HepG2 (cell line): ENCODE results near the gene SPG7. TPM values are rescaled to one million over a fixed set of nuclear protein-coding genes. Genes with fewer than 3 reads are reported as not detected.

Source experiments
- ATAC-seq: fragments of 200-7000 bp; cut with Tn5 transposase; 3 replicates; pipeline ENCODE4 v1.9.1; 2020; ENCODE audit warnings: mild to moderate bottlenecking, moderate library complexity
- BruUV-seq: library from RNA; stranded (reverse); fragments of 400-500 nt; replicated peaks from 2 replicates; lab custom pipeline; 2021; lab: Mats Ljungman, UMichigan
- CTCF ChIA-PET: fragments of 300-600 bp; formaldehyde crosslinking; extraction: SDS; loops from one replicate; lab custom pipeline; 2021; ENCODE audit warnings: low total read pairs, inconsistent platforms, low intra/inter-chr PET ratio; lab: Yijun Ruan, JAX
- POLR2A ChIA-PET: fragments of 350-600 bp; sonication (Branson Sonifier 250); formaldehyde crosslinking; loops from one replicate; lab custom pipeline; 2020; ENCODE audit warnings: antibody characterized with exemption, inconsistent platforms; lab: Yijun Ruan, JAX
- DNase-seq: peaks from one replicate; pipeline ENCODE4 v3.0.0-alpha.2; 2015; ENCODE audit warnings: low spot score
- FAIRE-seq: peaks from 3 replicates; lab custom pipeline; 2011; peaks lifted over from hg19 to GRCh38; lab: Jason Lieb, UNC
- H2AFZ ChIP-seq: one replicate; pipeline ENCODE4 v1.6.1; 2011; ENCODE audit warnings: low read length, inconsistent platforms
- H3K27ac ChIP-seq: fragments of 300-600 bp; 3 replicates; pipeline ENCODE4 v1.8.0; 2011; ENCODE audit warnings: mixed run types, mild to moderate bottlenecking, mixed read lengths, low read length, inconsistent platforms; ENCODE audit not compliant: insufficient read depth; ENCODE audit errors: extremely low read length
- H3K27me3 ChIP-seq, 2 experiments: fragments of 200-600 bp in 1 of 2; 2 replicates in 1 of 2; 3 replicates in 1 of 2; pipeline versions ENCODE4 v1.6.0 to v1.8.0; 2011; ENCODE audit warnings: low read length in 2 of 2, mild to moderate bottlenecking in 2 of 2, moderate library complexity in 2 of 2, inconsistent platforms in 1 of 2; ENCODE audit not compliant: insufficient read depth in 2 of 2, control insufficient read depth in 1 of 2
- H3K36me3 ChIP-seq, 2 experiments: fragments of 200-600 bp in 1 of 2; replicated peaks in 1 of 2; 2 replicates in 1 of 2; 3 replicates in 1 of 2; pipeline versions ENCODE4 v1.5.1 to v1.8.0; 2011; ENCODE audit warnings: low read length in 2 of 2, inconsistent platforms in 1 of 2; ENCODE audit not compliant: insufficient read depth in 2 of 2, control insufficient read depth in 1 of 2
- H3K4me1 ChIP-seq: 2 replicates; pipeline ENCODE4 v1.5.1; 2012; ENCODE audit warnings: low read length, inconsistent platforms; ENCODE audit not compliant: insufficient read depth
- H3K4me2 ChIP-seq: 2 replicates; pipeline ENCODE4 v1.6.0; 2011; ENCODE audit warnings: low read depth, low read length, inconsistent platforms
- H3K4me3 ChIP-seq, 3 experiments: fragments of 200-600 bp in 1 of 3; sonication (generic), shearing (Covaris generic) in 1 of 3; replicated peaks in 1 of 3; 2 replicates each; pipeline ENCODE4 v1.5.1; 2011 to 2016; ENCODE audit warnings: low read length in 3 of 3, inconsistent platforms in 2 of 3, low read depth in 2 of 3, mild to moderate bottlenecking in 2 of 3, control low read depth in 1 of 3, mixed read lengths in 1 of 3; ENCODE audit not compliant: insufficient read depth in 1 of 3
- H3K79me2 ChIP-seq: one replicate; pipeline ENCODE4 v1.6.1; 2011; ENCODE audit warnings: low read length, inconsistent platforms; ENCODE audit not compliant: insufficient read depth
- H3K9ac ChIP-seq: 2 replicates; pipeline ENCODE4 v1.6.0; 2011; ENCODE audit warnings: mild to moderate bottlenecking, low read depth, low read length, inconsistent platforms; ENCODE audit not compliant: insufficient read depth
- H3K9me3 ChIP-seq: 2 replicates; pipeline ENCODE4 v1.5.1; 2012; ENCODE audit warnings: mild to moderate bottlenecking, low read length
- H4K20me1 ChIP-seq: 2 replicates; pipeline ENCODE4 v1.6.0; 2011; ENCODE audit warnings: inconsistent platforms, mild to moderate bottlenecking, low read length, moderate library complexity; ENCODE audit not compliant: insufficient read depth
- EEA1 ChIP-seq: sonication (generic); formaldehyde crosslinking; IDR thresholded peaks from 2 replicates; pipeline ENCODE4 v1.5.1; 2020; ENCODE audit warnings: mild to moderate bottlenecking, missing genetic modification reagents, borderline replicate concordance
- ESRRA ChIP-seq: sonication (generic); formaldehyde crosslinking; IDR thresholded peaks from 2 replicates; pipeline ENCODE4 v1.5.1; 2020; ENCODE audit warnings: mild to moderate bottlenecking, low read depth, missing genetic modification reagents
- HOXD1 ChIP-seq: sonication (generic); formaldehyde crosslinking; IDR thresholded peaks from 2 replicates; pipeline ENCODE4 v1.5.0; 2020; ENCODE audit warnings: missing genetic modification reagents
- LCORL ChIP-seq, 2 experiments: fragments of 450-650 bp in 1 of 2; sonication (generic) in 1 of 2; formaldehyde crosslinking in 1 of 2; IDR thresholded peaks; 2 replicates each; pipeline versions ENCODE4 v1.5.0 to v1.6.1; 2017 to 2020; ENCODE audit warnings: antibody characterized with exemption in 1 of 2, missing genetic modification reagents in 1 of 2
- MEF2D ChIP-seq: sonication (generic); formaldehyde crosslinking; IDR thresholded peaks from 2 replicates; pipeline ENCODE4 v1.5.1; 2020; ENCODE audit warnings: mild to moderate bottlenecking, missing genetic modification reagents
- POLR2AphosphoS5 ChIP-seq: IDR thresholded peaks from 2 replicates; pipeline ENCODE4 v1.6.1; 2012; ENCODE audit warnings: low read depth, low read length
- YEATS4 ChIP-seq: sonication (generic); formaldehyde crosslinking; IDR thresholded peaks from 2 replicates; pipeline ENCODE4 v1.4.0; 2020; ENCODE audit warnings: missing genetic modification reagents, borderline replicate concordance
- YY1 ChIP-seq: IDR thresholded peaks from 2 replicates; pipeline ENCODE4 v1.6.1; 2011; ENCODE audit warnings: low read length, low read depth, moderate library complexity, mild to moderate bottlenecking; ENCODE audit not compliant: insufficient read depth, insufficient replicate concordance
- ZFP37 ChIP-seq: sonication (generic); formaldehyde crosslinking; IDR thresholded peaks from 2 replicates; pipeline ENCODE4 v1.4.0; 2020; ENCODE audit warnings: missing genetic modification reagents, borderline replicate concordance
- ZNF317 ChIP-seq: sonication (generic); formaldehyde crosslinking; IDR thresholded peaks from 2 replicates; pipeline ENCODE4 v1.5.0; 2020; ENCODE audit warnings: mild to moderate bottlenecking, missing genetic modification reagents
- ZNF746 ChIP-seq: sonication (generic); formaldehyde crosslinking; IDR thresholded peaks from 2 replicates; pipeline ENCODE4 v1.8.0; 2022; ENCODE audit warnings: mild to moderate bottlenecking, missing genetic modification reagents
- ZNF777 ChIP-seq: sonication (generic); formaldehyde crosslinking; IDR thresholded peaks from 2 replicates; pipeline ENCODE4 v1.4.0; 2020; ENCODE audit warnings: missing genetic modification reagents
- ZSCAN25 ChIP-seq: sonication (generic); formaldehyde crosslinking; IDR thresholded peaks from 2 replicates; pipeline ENCODE4 v1.8.0; 2022; ENCODE audit warnings: mild to moderate bottlenecking, missing genetic modification reagents
- ZSCAN29 ChIP-seq: sonication (generic); formaldehyde crosslinking; conservative IDR thresholded peaks from 2 replicates; pipeline ENCODE4 v1.4.0; 2020; ENCODE audit warnings: mild to moderate bottlenecking, missing genetic modification reagents
- WGBS: methylation state at CpG from one replicate; pipeline ENCODE4 v1.1.6; 2017; ENCODE audit warnings: low lambda C conversion rate; 5-methylcytosine and 5-hydroxymethylcytosine counted together
- in situ Hi-C: cut with HindIII; loops from 2 replicates; pipeline ENCODE4 v1.10.0; 2017; ENCODE audit warnings: low pct_unique_long_range_greater_than_20kb; ENCODE audit not compliant: extremely low pct_ligation_motif_present
- intact Hi-C: fragments of 100-400 bp; cut with micrococcal nuclease; formaldehyde crosslinking; loops from one replicate; pipeline ENCODE4 v1.10.0; 2022; ENCODE audit not compliant: unreplicated experiment
- polyA plus RNA-seq, 8 experiments: library from polyadenylated mRNA; depleted of rRNA in 3 of 8; stranded (reverse) in 7 of 8; unstranded in 1 of 8; fragments of >200 nt; fragmentation: Illumina TruSeq in 4 of 8; extraction: Trizol in 4 of 8; gene quantifications; 2 replicates each; pipeline versions ENCODE4 v1.2.1 to v1.2.3, GENCODE V29; 2011 to 2016; ENCODE audit warnings: low read depth in 4 of 8, missing spikeins in 1 of 8, mixed read lengths in 1 of 8; ENCODE audit not compliant: insufficient read depth in 1 of 8
- total RNA-seq, 5 experiments: library from RNA; depleted of rRNA; stranded (reverse); fragments of >200 nt; fragmentation: Illumina TruSeq; extraction: Trizol; gene quantifications; 2 replicates each; pipeline ENCODE4 v1.2.3, GENCODE V29; 2016; ENCODE audit warnings: low read depth in 1 of 5
- TF ChIP-seq, protein P1 (sequence below): IDR thresholded peaks from 2 replicates; pipeline ENCODE4 v1.6.1; 2016; ENCODE audit warnings: mild to moderate bottlenecking, missing biosample characterization, missing genetic modification reagents

SPG7 gene
- total and polyA plus RNA-seq, 2 of the 13 experiments (the other 11 are each of a cell fraction or from before 2014, with no cell fraction given) = 66.0 to 136 TPM

DNA sequence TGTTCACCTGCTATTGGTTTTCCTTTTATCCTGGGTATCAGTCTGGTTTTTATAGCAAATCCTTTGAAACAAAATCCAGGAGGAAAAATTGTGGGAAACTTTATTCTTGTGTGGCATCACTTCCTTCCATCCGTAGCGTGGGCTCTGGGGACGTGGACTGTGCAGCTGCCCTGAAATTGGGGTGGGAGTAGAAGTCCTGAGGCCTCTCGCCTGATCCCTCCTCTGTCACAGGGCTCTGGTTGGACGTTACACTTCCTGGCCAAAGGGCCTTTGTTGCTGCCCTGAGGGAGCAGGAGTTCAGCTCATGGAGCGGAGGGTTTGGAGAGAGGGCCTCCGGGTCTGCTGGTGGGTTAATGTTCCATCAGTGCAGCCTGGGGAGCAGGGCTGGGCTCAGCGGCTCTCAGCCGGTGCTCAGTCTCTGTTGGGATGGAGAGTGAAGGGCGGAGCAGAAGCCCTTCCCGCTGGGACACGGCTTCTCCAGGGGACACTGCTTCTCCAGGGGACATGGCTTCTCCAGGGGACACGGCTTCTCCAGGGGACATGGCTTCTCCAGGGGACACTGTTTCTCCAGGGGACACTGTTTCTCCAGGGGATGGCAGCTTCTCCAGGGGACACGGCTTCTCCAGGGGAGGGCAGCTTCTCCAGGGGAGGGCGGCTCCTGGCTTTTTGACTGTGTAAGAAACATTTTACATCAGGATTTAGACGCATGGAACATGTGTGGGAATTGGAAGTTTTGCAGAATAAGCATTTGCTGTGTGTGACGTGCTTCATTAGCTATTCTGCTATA lies 37.0 kb downstream of the SPG7 start:
- Histone ChIP-seq H3K9ac (peak overlapping the region; percentile 49), H2AFZ (no peak overlapping the region), H3K36me3 (peaks cover 18 to 44% of the 10 kb centered on the region in 2 experiments; a peak in 4 of 5 replicates), H3K27me3 (no peaks in the 10 kb centered on the region), H3K4me1 (peaks cover 35% of the 10 kb centered on the region), H3K4me3 (peak overlapping the region; percentile 38 to 72 (median 41)), H4K20me1 (peaks cover 5% of the 10 kb centered on the region; the same call in 1 of the 2 replicates), H3K27ac (peak overlapping the region; percentile 87), H3K9me3 (no peaks in the 10 kb centered on the region), H3K79me2 (no peaks in the 10 kb centered on the region), H3K4me2 (peak overlapping the region; percentile 96)
- WGBS = 6% methylated on average over 17 of the region's 17 CpGs
- no TSS peak for BruUV-seq
- intact Hi-C loops (no loop called here), in situ Hi-C loops (no loop called here)
- ATAC-seq (peak; percentile 94), FAIRE-seq (peak; percentile 98), DNase-seq (peak; percentile 87)
- POLR2A ChIA-PET = interaction anchor here (0.8 to 1.7 kb wide), 10 partner anchors 12 to 56 kb away, joined by 3 to 18 read pairs (median 6); partner anchors contain the start of gene SPG7
- CTCF ChIA-PET = no interaction called here
- TF ChIP-seq ZNF746 (CRISPR knock-in tag) = peak; percentile 67; the same call in 1 of the 2 replicates
- TF ChIP-seq YY1 = peak; percentile 33
- TF ChIP-seq, protein P1, sequence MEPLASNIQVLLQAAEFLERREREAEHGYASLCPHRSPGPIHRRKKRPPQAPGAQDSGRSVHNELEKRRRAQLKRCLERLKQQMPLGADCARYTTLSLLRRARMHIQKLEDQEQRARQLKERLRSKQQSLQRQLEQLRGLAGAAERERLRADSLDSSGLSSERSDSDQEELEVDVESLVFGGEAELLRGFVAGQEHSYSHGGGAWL (CRISPR knock-in tag) = 0 out of 2 replicates have a peak, but pooled peaks have one; percentile 9
- TF ChIP-seq HOXD1 (CRISPR knock-in tag) = no peak; the same call in 1 of the 2 replicates
- TF ChIP-seq ZNF317 = peak; percentile 72
- TF ChIP-seq ZSCAN25 (CRISPR knock-in tag) = peak; percentile 64; the same call in 1 of the 2 replicates
- peak; percentile 54 for TF ChIP-seq YEATS4
- 0 out of 2 replicates have a peak, but pooled peaks have one; percentile 71 for TF ChIP-seq MEF2D (CRISPR knock-in tag)
- TF ChIP-seq ZSCAN29 (CRISPR knock-in tag) = 0 out of 2 replicates have a peak, but pooled peaks have one; percentile 42
- 0 out of 2 replicates have a peak, but pooled peaks have one; percentile 33 for TF ChIP-seq ZNF777
- TF ChIP-seq ZFP37 (CRISPR knock-in tag) = no peak
- peak; percentile 43; the same call in 1 of the 2 replicates for TF ChIP-seq ESRRA (CRISPR knock-in tag)
- TF ChIP-seq LCORL (IDR thresholded peaks at IDR 0.05) = no peak
- peak; percentile 98 for TF ChIP-seq LCORL (CRISPR knock-in tag; IDR thresholded peaks at IDR 0.05)
- peak; percentile 55; the same call in 1 of the 2 replicates for TF ChIP-seq EEA1 (CRISPR knock-in tag)
- 0 out of 2 replicates have a peak, but pooled peaks have one; percentile 7 for TF ChIP-seq POLR2AphosphoS5
